ENCODE data around the gene AGO3. TPM values are rescaled to one million over a fixed set of nuclear protein-coding genes. Genes with fewer than 3 reads are reported as not detected.

Gene AGO3
- total RNA-seq, 1 donor from 2014 or later = 12.1 TPM

Other genes with a start within 250 kb of the AGO3 start
- gene C1orf216, start 212.2 kb upstream of the AGO3 start, total RNA-seq = 1.4 TPM
- gene CLSPN, start 161.1 kb upstream of the AGO3 start, total RNA-seq = 4.1 TPM
- 5.6 TPM for gene AGO4, start 123.1 kb upstream of the AGO3 start, total RNA-seq
- 14.8 TPM for gene AGO1, start 47.9 kb upstream of the AGO3 start, total RNA-seq
- gene TEKT2, start 153.0 kb downstream of the AGO3 start, total RNA-seq = not detected
- gene ADPRS, start 157.8 kb downstream of the AGO3 start, total RNA-seq = 27.4 TPM
- gene COL8A2, start 194.1 kb downstream of the AGO3 start, total RNA-seq = 2.7 TPM
- 65.0 TPM for gene TRAPPC3, start 218.4 kb downstream of the AGO3 start, total RNA-seq
- gene MAP7D1, start 225.1 kb downstream of the AGO3 start, total RNA-seq = 93.1 TPM

All from esophagus mucosa (tissue), 1 donor.